Activated CD4-positive, alpha-beta T cell treated with anti-CD3 and anti-CD28 coated beads for 24 hours (primary cell): ENCODE measurements around the gene HOXD13.

Experiments
- DNase-seq, 2 donors: peaks; one replicate each; pipeline ENCODE4 v3.0.0-alpha.2; 2020; ENCODE audit warnings: low read depth in 2 of 2

HOXD13 gene

GRCh38 chr2:176105078-176105729, 12.7 kb downstream of the HOXD13 start:
- no peak for DNase-seq

DNA sequence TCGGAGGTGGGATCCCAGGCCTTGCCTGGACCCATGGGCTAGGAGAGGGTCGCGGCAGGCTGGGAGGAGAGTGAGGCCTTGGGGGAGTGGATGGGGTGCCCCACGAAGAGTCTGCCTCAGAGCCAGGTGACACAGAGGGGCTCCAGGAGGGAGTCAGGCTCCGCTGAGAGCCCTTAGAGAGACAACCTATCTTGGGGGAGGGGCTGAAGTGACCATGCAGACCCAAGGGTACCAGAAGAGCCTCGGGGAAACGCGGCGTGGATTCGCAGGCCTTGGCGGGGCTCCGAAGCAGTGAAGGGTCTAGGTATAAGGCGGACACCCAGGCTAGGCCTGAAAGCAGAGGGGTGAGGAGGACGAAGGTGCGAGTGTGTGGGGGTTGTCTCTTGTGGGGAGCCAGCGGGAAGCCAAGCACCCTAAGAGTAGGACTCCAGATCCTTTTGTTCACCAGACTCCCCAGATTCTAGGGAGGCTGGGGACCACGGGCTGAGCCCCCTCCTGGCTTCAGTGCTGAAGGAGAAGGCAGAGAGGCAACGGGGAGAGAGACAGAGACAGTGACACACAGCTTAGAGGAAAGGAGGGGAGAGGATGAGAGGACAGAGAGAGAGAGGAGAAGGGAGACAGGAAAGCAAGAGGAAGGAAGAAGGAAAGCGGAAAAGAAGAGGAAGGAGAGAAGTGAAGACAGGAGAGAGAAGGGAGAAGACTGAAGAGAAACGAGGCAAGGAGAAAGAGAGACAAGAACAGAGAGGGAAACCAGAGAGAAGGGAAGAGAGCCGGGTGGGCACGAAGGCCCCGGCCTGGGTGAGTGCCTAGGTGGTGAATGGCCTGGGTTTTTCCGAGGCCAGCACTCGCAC, 13.4 kb downstream of the HOXD13 start:
- DNase-seq, result no peak

- DNase-seq, result no peak
Measured at GRCh38 chr2:176106581-176107539, 14.3 kb downstream of the HOXD13 start, which contains the start of gene HOXD11. TSS of gene HOXD11 (plus strand) at chr2:176107280. CDS start at chr2:176107356, 76 bp downstream.

DNA sequence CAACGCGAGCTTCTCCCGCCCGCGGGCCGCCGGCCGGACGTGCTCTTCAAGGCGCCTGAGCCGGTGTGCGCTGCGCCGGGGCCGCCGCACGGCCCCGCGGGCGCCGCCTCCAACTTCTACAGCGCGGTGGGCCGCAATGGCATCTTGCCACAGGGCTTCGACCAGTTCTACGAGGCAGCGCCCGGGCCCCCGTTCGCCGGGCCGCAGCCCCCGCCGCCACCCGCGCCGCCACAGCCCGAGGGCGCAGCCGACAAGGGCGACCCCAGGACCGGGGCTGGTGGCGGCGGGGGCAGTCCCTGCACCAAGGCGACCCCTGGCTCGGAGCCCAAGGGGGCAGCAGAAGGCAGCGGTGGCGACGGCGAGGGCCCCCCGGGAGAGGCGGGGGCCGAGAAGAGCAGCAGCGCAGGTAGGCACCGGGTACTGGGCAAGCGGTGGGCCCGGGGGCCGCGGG, 15.2 kb downstream of the HOXD13 start:
- no peak for DNase-seq

GRCh38 chr2:176109192-176109901, 16.8 kb downstream of the HOXD13 start:
- DNase-seq, result no peak

DNA sequence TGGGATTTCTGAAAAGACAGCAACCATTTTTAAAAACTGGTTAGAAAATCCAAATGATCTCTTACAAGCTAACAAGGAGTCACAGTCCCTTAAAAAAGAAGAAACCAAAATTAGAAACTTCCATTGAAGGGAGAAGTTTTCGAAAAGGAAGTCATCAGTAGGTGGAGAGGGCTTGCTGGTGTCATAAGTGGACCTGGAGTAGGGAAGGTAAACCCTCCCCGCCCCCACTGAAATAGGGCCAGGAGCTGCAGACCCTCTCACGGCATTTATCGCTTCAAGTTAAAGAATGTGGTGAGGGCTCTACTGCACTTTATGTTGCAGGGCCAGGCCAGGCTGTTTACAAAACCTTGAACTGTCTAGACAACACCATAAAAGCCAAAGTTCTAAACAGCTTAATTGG, 17.4 kb downstream of the HOXD13 start:
- no peak for DNase-seq

GRCh38 chr2:176110415-176111308, 18.1 kb downstream of the HOXD13 start:
- DNase-seq, result no peak

DNA sequence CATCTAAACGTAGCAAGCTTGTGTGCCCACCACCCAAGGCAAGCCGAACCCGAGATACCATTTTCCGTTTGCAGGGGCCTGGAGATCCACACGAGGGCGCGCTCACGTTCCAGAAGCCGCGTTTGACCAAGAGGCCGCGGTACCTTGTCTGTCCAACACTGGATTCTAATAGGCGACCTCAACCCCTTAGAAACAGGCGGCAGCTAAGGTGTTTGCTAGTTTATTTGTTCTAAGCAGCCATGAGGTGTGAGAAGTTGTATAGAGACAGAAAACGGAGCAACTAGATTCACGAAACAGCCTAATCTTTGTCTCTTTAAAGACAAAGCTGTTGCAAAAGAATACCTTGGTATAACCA, 18.8 kb downstream of the HOXD13 start:
- DNase-seq, result no peak

GRCh38 chr2:176111846-176112374, 19.4 kb downstream of the HOXD13 start:
- DNase-seq, result no peak

GRCh38 chr2:176112375-176113302, 20.1 kb downstream of the HOXD13 start:
- no peak for DNase-seq

- DNase-seq, result no peak
Measured at GRCh38 chr2:176114120-176114929, 21.8 kb downstream of the HOXD13 start.

GRCh38 chr2:176114930-176115625, 22.6 kb downstream of the HOXD13 start:
- no peak for DNase-seq

DNA sequence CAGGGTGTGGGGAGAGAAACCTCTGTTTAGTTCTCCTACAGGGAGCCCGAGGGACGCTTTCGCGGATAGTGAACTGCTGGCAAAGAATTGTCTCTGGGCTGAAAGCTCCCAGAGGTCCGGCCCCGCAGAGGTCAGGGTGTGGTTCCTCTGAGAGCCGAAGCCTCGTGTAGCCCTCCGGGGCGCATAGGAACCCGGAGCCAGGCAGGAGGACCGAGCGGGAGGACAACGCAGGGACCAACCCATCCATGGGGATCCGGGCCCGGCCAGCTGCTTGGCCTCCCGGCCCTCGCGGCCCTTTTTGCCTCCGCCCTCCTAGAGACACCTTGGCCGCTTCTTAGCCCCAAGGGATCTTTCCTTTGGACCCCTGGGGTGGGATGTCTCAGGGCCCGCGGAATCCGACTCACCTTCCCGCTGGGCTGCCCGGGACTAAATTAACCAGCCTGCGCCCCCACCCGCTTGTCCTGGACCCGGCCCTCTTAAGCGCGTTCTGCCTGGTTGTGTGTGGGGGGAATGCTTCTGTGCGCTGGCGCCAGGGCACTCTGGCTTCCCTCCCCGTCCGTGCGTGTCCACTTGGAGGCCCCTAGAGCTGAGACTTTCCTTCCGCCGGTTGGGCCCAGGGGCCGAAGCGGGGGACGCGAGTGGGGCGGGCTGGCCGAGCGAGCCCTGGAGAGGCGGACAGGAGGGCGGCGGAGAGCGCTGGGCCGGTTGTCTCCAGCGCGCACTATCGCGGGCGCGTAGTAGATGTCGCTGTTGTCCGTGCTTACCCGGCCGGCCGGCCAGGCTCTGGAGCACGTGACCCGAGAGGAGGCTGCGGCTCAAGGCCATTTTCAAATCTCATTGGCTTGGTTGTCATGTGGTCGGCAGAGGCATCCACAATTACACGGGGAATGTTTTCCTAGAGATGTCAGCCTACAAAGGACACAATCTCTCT, 23.6 kb downstream of the HOXD13 start, which contains the start of gene HOXD10:
HOXD10 (plus strand) TSS at position 896 of the 931 bp plus-strand sequence. CDS start 56 bp downstream, outside the sequence.
- DNase-seq, result no peak

DNA sequence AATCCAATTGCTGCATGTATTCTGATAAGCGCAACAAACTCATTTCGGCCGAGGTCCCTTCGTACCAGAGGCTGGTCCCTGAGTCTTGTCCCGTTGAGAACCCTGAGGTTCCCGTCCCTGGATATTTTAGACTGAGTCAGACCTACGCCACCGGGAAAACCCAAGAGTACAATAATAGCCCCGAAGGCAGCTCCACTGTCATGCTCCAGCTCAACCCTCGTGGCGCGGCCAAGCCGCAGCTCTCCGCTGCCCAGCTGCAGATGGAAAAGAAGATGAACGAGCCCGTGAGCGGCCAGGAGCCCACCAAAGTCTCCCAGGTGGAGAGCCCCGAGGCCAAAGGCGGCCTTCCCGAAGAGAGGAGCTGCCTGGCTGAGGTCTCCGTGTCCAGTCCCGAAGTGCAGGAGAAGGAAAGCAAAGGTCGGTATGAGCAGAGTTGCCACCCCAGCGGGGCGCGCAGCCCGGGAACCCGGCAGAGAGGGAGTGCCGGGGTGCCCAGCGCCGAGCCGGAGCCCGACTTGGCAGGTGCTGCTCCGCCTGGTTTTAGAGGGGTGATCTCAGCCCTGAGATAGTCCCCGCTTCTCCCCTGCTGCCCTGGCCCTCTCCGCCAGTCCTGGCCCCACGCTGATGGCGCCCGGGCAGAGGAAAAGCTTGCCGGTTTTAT, 24.8 kb downstream of the HOXD13 start:
- no peak for DNase-seq

DNA sequence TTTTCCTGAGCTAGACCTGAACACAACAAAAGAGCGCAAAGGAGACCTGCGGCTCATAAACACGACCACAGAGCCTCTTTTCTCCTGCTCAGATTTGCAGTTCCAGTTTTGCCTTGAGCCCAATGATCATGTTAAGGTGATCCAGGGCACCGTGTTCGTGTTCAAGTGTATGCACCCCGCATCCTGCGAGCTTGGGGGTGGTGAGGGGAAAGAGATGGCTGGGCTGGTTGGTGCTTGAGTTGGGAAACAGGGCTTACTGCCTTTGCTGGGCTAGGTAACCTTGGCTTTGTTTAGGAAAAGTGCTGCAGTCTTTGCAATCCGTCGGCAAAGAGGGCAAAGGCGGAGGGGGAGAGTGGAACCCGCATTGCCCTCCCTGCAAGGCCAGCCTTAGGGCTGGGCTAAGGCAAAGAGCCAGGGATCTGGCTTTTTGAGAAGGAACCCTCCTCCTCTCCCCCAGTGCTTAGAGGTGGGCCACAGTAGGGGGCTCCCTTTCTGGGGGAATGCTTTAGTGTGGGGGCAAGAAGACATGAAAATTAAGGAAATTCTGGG, 25.4 kb downstream of the HOXD13 start:
- no peak for DNase-seq
